SU-DHL-6 (cell line): Measurements from ENCODE around the gene FYB1.

Experiments used
- H2AFZ ChIP-seq: fragments of 200-600 bp; sonication (generic); 2 replicates; pipeline ENCODE4 v1.6.1; 2014; ENCODE audit warnings: low read depth, mild to moderate bottlenecking, moderate library complexity, mixed read lengths, antibody characterized with exemption, low read length; ENCODE audit not compliant: severe bottlenecking
- H3F3A ChIP-seq: fragments of 200-600 bp; shearing (Covaris generic); 2 replicates; pipeline ENCODE4 v1.6.0; 2016; ENCODE audit warnings: antibody characterized with exemption, mild to moderate bottlenecking; ENCODE audit not compliant: insufficient read depth
- H3K27ac ChIP-seq: fragments of 200-600 bp; sonication (generic); 2 replicates; pipeline ENCODE4 v1.5.1; 2016; ENCODE audit warnings: low read depth, mild to moderate bottlenecking, low read length, moderate library complexity, mixed read lengths
- H3K27me3 ChIP-seq: fragments of 200-600 bp; sonication (generic), shearing (Covaris generic); 2 replicates; pipeline ENCODE4 v1.6.0; 2014; ENCODE audit warnings: mild to moderate bottlenecking, low read length
- H3K36me3 ChIP-seq: fragments of 200-600 bp; sonication (generic); 2 replicates; pipeline ENCODE4 v1.6.1; 2014; ENCODE audit warnings: mild to moderate bottlenecking, low read length, mixed read lengths
- H3K4me2 ChIP-seq: fragments of 300-600, 200-600 bp; shearing (Covaris generic), sonication (generic); 2 replicates; pipeline ENCODE4 v1.6.0; 2014; ENCODE audit warnings: low read length, low read depth, mild to moderate bottlenecking; ENCODE audit not compliant: poor library complexity, severe bottlenecking
- H3K4me3 ChIP-seq: fragments of 200-600 bp; sonication (generic); 2 replicates; pipeline ENCODE4 v1.5.1; 2014; ENCODE audit warnings: antibody characterized with exemption, low read length, mild to moderate bottlenecking, mixed read lengths; ENCODE audit not compliant: insufficient read depth, poor library complexity, severe bottlenecking
- H3K79me2 ChIP-seq: fragments of 200-600 bp; sonication (generic); 2 replicates; pipeline ENCODE4 v1.6.1; 2014; ENCODE audit warnings: mild to moderate bottlenecking, low read length, moderate library complexity; ENCODE audit not compliant: insufficient read depth
- H3K9ac ChIP-seq: fragments of 200-600 bp; sonication (generic); 2 replicates; pipeline ENCODE4 v1.7.0; 2014; ENCODE audit warnings: mild to moderate bottlenecking, low read length
- H3K9me2 ChIP-seq: fragments of 200-600 bp; sonication (generic); replicated peaks from 2 replicates; pipeline ENCODE4 v1.6.1; 2014; ENCODE audit warnings: low read length; ENCODE audit not compliant: insufficient read depth
- H3K9me3 ChIP-seq: fragments of 200-600 bp; sonication (generic); 2 replicates; pipeline ENCODE4 v1.6.1; 2014; ENCODE audit warnings: low read length, mixed read lengths; ENCODE audit not compliant: insufficient read depth
- H4K20me1 ChIP-seq: fragments of 200-600 bp; sonication (generic); 2 replicates; pipeline ENCODE4 v1.6.1; 2014; ENCODE audit warnings: low read depth, mild to moderate bottlenecking, antibody characterized with exemption, low read length, moderate library complexity, mixed read lengths
- EZH2phosphoT487 ChIP-seq: fragments of 200-600 bp; sonication (generic), shearing (Covaris generic); conservative IDR thresholded peaks from 2 replicates; pipeline ENCODE4 v1.6.1; 2018; ENCODE audit warnings: mild to moderate bottlenecking, antibody characterized with exemption, low read length, moderate library complexity, mixed read lengths
- TF ChIP-seq, protein P1 (sequence below): fragments of 200-600 bp; sonication (generic); IDR thresholded peaks from one replicate; pipeline ENCODE4 v1.5.1; 2017; ENCODE audit warnings: antibody characterized with exemption, mild to moderate bottlenecking, low read length, moderate library complexity; ENCODE audit not compliant: insufficient read depth, poor library complexity, severe bottlenecking

The FYB1 gene

DNA sequence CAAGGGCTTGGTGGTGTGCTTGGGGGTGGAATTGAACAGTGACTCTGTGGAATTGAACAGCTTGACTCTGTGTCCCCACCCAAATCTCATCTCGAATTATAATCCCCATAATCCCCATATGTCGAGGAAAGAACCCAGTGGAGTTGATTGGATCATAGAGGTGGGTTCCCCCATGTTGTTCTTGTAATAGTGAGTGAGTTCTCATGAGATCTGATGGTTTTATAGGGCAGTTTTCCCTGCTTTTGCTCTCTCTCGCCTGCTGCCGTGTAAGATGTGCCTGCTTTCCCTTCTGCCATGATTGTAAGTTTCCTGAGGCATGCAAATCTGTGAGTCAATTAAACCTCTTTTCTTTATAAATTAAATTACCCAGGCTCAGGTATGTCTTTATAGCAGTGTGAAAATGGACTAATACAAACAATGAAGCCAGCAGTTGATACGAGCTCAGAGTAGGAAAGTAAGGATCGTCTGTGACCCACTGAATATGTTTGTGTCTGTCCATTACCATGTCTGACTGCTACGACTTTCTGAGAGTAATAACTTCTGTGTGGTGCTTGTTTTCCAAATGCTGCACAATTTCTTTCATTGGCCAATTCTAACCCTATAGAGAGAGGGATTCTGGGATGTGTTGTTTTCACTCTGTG, 127.3 kb downstream of the FYB1 start:
- Histone ChIP-seq H3K27ac (no peak overlapping the region), H2AFZ (no peak overlapping the region), H3F3A (no peaks in the 10 kb centered on the region), H3K36me3 (no peaks in the 10 kb centered on the region), H3K4me3 (no peak overlapping the region), H4K20me1 (no peaks in the 10 kb centered on the region), H3K79me2 (no peaks in the 10 kb centered on the region), H3K9me3 (no peaks in the 10 kb centered on the region), H3K4me2 (no peak overlapping the region), H3K9me2 (no peaks in the 10 kb centered on the region), H3K27me3 (no peaks in the 10 kb centered on the region), H3K9ac (no peak overlapping the region)
- no peak for TF ChIP-seq EZH2phosphoT487
- TF ChIP-seq, protein P1, sequence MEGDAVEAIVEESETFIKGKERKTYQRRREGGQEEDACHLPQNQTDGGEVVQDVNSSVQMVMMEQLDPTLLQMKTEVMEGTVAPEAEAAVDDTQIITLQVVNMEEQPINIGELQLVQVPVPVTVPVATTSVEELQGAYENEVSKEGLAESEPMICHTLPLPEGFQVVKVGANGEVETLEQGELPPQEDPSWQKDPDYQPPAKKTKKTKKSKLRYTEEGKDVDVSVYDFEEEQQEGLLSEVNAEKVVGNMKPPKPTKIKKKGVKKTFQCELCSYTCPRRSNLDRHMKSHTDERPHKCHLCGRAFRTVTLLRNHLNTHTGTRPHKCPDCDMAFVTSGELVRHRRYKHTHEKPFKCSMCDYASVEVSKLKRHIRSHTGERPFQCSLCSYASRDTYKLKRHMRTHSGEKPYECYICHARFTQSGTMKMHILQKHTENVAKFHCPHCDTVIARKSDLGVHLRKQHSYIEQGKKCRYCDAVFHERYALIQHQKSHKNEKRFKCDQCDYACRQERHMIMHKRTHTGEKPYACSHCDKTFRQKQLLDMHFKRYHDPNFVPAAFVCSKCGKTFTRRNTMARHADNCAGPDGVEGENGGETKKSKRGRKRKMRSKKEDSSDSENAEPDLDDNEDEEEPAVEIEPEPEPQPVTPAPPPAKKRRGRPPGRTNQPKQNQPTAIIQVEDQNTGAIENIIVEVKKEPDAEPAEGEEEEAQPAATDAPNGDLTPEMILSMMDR: no peak

DNA sequence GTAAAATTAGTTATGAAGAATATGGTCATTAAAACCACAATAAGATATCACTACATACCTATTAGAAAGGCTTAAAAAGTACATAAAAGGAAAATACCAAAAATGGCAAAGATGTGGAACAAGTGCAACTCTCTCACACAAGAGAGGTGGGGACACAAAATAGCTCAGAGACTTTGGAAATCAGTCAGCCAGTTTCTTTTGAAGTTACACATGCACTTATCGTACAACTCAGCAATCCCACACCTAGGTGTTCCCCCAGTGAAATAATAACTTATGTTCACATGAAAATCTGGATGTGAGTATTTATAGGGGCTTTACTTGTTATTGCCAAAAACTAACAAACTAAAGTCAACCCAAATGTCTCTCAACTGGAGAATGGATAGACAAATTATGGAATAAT, 135.4 kb downstream of the FYB1 start:
- TF ChIP-seq, protein P1: no peak
- TF ChIP-seq EZH2phosphoT487: no peak
- Histone ChIP-seq H3K4me2 (no peak overlapping the region), H3K27ac (no peak overlapping the region), H3K9me3 (no peaks in the 10 kb centered on the region), H3K9me2 (no peaks in the 10 kb centered on the region), H3K36me3 (no peaks in the 10 kb centered on the region), H3K27me3 (no peaks in the 10 kb centered on the region), H3K9ac (no peak overlapping the region), H3K4me3 (no peak overlapping the region), H2AFZ (no peak overlapping the region), H4K20me1 (no peaks in the 10 kb centered on the region), H3K79me2 (no peaks in the 10 kb centered on the region), H3F3A (no peaks in the 10 kb centered on the region)

DNA sequence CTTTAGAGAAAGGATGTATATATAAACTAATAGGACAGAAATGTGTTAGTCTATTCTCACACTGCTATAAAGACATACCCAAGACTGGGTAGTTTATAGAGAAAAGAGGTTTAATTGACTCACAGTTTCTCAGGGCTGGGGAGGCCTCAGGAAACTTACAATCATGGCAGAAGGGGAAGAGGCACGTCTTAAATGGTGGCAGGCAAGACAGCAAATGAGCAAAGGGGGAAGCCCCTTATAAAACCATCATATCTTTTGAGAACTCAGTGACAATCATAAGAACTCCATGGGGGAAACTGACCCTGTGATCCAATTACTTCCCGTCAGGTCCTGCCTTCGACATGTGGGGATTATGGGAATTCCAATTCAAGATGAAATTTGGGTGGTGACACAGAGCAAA, 136.4 kb downstream of the FYB1 start:
- H3K4me3 ChIP-seq: no peak overlapping the region
- H3K27me3 ChIP-seq: no peaks in the 10 kb centered on the region
- H2AFZ ChIP-seq: no peak overlapping the region
- H3F3A ChIP-seq: no peaks in the 10 kb centered on the region
- H3K4me2 ChIP-seq: no peak overlapping the region
- H3K9me3 ChIP-seq: no peaks in the 10 kb centered on the region
- no peaks in the 10 kb centered on the region for H3K9me2 ChIP-seq
- TF ChIP-seq EZH2phosphoT487: no peak
- TF ChIP-seq, protein P1: no peak
- no peak overlapping the region for H3K27ac ChIP-seq
- no peaks in the 10 kb centered on the region for H3K79me2 ChIP-seq
- no peaks in the 10 kb centered on the region for H3K36me3 ChIP-seq
- H4K20me1 ChIP-seq: no peaks in the 10 kb centered on the region
- no peak overlapping the region for H3K9ac ChIP-seq
